HG03571 (cell line): ENCODE results near the gene LY6G6D.

Source experiments
- ATAC-seq: cut with Tn5 transposase; IDR thresholded peaks from one replicate; pipeline ENCODE4 v1.9.1; 2021; ENCODE audit not compliant: unreplicated experiment

The LY6G6D gene

DNA sequence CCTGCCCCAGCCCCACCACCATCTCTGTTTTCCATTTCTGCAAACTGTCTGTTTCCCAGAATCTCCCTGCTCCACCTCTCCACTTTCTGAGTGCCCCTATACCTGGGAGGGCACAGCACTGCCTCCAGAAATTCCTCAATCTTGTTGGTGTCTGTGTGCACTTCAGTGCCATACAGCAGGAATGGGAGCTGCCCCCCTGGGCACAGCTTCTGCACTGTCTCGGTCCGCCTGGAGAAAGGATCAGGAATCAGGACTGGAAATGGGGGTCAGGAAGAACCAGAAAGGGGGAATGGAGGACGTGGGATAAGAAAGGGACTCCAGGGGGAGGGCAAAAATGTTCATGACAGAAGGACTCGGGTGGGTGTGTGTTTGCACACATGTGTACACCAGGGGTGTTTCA is 18.6 kb downstream of the LY6G6D start:
- ATAC-seq = no peak

GRCh38 chr6:31734247-31734820 is 19.2 kb downstream of the LY6G6D start:
- no peak for ATAC-seq

DNA sequence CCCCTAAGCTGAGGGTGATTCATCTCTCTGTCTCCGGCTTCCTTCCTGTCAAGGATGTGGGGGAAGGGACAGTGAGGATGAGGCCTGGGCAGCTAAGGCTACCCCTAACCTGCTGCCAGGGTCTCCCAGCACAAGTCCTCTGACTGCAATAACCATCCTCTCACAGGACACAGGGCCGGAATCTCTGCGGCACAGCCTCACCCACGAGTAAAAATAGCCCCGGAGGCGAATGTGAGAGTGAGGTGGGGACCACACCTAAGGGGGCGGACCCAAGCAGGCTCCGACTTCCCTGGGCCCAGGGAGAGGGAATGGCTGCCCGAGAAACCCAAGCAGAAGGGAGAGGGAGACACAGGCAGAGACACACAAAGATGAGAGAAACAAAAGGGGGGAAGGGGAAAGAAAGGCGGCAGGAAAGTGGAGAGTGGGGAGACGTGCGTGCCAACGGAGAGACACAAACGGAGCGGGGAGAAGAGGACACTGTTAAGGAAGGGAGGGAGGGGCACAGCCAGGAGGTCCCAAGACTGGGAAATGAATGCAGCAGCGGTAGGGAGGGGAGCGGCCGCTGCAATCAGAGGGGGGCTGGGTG is 19.8 kb downstream of the LY6G6D start:
- no peak for ATAC-seq

- peak; percentile 23 for ATAC-seq
Observed at GRCh38 chr6:31736021-31736767, 21.0 kb downstream of the LY6G6D start, which contains the start of gene CLIC1. Gene CLIC1 (minus strand): TSS chr6:31736530. CDS start chr6:31736300, 230 bp downstream.

DNA sequence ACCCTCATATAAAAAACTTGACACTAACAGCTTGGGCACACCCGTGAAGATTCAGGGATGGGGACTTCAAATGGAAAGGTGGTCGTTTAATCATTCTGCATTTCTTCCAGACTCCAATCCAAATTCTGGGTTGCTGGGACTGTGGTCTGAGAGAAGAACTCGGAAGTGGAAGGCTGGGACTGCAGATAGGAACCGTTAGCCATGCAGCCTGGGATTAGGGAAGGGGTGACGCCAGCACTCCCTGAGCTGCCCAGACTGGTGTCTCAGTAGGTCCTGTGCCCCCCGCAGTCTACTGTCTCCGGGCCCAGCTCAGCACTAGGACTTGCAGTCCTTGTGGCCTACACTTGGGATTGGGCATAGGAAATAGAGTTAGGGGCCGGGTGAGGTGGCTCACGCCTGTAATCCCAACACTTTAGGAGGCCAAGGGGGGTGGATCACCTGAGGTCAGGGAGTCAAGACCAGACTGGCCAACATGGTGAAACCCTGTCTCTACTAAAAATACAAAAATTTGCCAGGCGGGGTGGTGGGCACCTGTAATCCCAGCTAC is 21.7 kb downstream of the LY6G6D start:
- ATAC-seq = no peak

DNA sequence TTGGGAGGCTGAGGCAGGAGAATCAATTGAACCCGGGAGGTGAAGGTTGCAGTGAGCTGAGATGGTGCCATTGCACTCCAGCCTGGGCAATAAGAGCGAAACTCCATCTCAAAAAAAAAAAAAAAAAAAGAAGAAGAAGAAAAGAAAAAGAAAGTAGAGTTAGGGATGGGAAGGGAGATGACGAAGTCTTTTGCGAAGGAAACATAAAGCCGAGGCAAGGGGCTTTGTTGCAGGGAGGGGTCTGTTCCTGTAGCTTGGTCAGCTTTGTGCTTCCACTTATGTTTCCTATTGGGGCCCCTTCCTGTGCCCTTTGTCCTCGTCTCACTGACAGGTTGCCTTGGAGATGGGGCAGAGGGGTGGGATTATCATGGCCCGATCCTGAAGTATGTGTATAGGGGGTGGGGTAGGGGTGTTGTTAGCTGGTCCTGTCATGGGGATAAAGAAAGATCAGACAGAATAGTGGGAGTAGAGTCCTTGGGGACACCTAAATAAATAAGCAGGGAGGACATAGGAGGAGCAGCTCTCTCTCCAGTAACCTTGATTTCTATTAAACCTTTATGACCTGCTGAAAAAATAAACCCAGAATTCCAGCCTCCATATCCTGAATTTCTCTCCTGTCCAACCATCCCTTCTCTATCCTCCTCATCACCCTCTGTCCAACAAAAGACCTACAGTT is 22.3 kb downstream of the LY6G6D start:
- ATAC-seq = no peak

GRCh38 chr6:31737991-31738979 is 23.1 kb downstream of the LY6G6D start:
- no peak for ATAC-seq

GRCh38 chr6:31739639-31740396 is 24.7 kb downstream of the LY6G6D start, which contains the start of gene MSH5:
Gene MSH5 (plus strand): TSS chr6:31740005. CDS start chr6:31740467, 462 bp downstream.
- ATAC-seq = peak; percentile 61

DNA sequence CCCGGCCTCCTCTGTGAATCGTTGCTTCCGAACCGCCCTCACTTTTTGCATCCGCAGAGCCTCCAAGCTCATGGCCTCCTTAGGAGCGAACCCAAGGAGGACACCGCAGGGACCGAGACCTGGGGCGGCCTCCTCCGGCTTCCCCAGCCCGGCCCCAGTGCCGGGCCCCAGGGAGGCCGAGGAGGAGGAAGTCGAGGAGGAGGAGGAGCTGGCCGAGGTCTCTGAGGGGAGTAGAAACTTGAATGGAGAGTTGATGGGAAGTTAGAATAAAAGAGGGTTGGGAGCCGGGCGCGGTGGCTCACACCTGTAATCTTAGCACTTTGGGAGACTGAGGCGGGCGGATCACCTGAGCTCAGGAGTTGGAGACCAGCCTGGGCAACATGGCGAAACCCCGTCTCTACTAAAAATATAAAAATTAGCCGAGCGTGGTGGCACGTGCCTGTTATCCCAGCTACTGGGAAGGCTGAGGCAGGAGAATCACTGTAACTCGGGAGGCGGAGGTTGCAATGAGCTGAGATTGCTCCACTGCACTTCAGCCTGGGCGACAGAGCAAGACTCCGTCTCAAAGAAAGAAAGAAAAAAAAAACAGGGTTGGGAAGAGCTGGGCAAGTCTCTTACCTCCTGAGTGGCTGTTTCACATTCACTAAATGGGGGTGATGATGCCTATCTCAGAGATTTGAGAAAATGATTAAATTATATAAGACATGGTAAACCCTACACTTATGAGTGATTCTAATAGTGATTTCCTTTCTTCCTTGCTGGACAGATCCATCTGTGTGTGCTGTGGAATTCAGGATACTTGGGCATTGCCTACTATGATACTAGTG is 25.5 kb downstream of the LY6G6D start:
- ATAC-seq = no peak

DNA sequence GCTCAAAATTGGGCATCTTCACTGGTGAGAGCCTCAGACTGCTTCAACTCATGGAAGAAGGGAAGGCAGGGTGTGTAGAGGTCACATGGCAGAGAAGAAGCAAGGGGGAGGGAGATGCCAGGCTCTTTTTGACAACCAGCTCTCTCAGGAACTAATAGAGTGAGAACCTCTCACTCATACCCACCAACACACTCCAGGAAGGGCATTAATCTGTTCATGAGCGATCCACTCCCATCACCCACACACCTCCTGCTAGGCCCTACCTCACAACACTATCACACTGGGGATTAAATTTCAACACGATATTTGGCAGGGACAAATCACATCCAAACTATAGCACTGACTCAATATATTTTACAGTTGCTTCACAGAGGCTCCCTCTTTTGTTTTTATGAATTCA is 26.7 kb downstream of the LY6G6D start:
- no peak for ATAC-seq

GRCh38 chr6:31742894-31743293 is 27.7 kb downstream of the LY6G6D start:
- no peak for ATAC-seq

GRCh38 chr6:31744422-31744821 is 29.3 kb downstream of the LY6G6D start:
- no peak for ATAC-seq

GRCh38 chr6:31749301-31750036 is 34.3 kb downstream of the LY6G6D start:
- no peak for ATAC-seq

DNA sequence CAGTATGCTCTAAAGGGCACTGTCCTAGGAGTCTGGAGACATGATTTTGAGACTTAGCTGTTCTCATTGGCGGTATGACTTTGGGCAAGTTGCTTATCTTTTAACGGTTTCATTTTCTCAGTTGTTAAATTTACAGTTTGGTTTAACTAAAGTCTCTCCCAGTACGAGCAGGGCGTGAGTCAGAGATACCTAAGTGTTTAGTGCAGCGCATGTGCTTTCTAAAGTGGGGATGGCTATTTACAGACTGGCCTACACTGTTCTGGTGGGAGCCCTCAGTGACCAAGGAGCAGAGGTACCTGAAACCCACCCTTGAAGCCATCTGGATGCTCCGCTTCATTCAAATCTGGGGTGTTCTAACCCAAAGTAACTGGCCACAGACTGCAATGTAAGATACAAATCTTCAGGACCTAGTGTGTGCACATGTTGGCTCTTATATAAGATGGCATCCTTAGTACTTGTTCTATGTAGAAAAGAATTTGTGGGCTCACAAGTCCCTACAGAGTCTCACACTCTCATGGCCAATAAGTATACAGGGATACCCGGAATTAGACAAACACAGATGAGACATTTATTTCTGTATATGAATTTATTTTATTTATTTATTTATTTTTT is 35.4 kb downstream of the LY6G6D start:
- no peak for ATAC-seq

DNA sequence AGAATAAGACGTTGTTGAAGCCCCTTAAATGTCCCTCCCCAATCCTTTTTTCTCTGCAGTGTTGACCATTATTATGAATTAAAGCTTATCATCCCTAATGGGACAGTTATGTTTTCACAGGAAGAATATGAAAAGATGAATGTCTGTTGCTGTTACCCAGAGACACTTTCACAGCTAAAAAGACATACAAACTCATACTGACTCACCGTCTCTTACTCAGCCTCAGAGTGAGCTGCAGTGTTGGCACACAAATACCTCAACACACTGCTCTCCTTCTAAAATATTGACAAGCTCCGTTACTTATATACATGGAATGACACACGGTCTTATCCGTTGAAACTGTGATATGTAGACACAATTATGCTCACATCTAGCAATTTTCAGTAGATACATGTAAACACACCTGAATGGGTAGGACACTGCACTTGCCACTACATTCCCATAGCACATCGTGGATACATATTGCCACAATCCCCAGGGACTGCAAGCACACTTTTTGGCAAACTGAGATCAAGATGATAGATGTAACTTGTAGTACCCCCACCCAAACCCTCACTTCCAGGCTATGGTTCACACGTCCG is 37.7 kb downstream of the LY6G6D start:
- ATAC-seq = no peak

GRCh38 chr6:31758281-31758680 is 43.1 kb downstream of the LY6G6D start:
- no peak for ATAC-seq

DNA sequence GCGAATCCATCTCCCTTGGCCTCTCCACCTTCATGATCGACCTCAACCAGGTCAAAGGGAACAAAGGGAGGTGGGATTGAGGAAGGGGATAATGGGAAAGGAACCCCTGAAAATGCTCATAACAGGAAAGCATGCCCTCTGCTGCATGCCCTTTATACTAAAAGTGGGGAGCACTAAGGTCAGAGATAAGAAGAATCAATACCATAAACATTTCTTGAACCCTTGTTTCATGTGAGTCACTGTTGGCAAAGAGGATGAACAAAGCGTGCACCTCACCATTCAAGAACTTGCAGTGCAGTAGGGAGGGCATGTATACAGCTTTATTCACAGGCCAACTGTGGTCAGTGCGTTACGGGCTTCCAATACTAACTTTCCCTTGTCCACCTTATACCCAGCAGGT is 45.6 kb downstream of the LY6G6D start:
- ATAC-seq = no peak
